Measurements from ENCODE around the gene CCNT2.
"Not testable (repeated sequence)": the region's sequence is repeated elsewhere in the genome, so short reads cannot be mapped to it uniquely, and the experiment has no call there.

The CCNT2 gene

DNA sequence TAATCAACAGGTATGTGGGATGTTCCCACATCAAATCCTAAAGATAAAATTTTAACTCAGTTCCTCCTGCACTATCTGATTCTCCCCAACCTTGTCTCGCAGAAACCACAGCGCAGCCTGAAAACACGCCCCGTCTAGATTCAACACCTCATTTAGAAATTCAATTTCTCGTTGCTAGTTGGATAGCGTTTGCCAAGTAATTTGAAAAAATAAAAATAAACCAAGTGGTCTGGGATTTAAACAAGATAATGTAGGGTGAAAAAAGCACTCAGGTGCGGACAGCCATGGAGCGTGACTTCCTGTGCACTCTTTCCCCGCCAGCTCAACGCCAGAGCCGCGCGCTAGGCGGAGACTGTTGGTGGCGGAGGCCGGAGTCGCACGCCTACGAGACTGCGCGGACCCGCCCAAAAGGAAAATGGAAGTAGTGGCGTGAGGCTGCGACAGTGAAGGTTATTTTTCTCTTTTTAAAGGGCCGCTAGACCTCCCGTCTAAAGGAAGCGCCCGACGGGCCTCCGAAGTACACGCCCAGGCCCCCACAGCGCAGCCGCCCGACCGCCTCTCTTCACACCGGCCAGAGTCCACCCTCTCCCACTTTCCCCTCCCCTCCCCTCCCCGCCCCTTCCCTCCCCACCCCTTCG, 615 bp upstream of the CCNT2 start:
- in situ Hi-C loops (cut with MboI; ENCODE audit: low sequenced_read_pairs) = no loop called here

DNA sequence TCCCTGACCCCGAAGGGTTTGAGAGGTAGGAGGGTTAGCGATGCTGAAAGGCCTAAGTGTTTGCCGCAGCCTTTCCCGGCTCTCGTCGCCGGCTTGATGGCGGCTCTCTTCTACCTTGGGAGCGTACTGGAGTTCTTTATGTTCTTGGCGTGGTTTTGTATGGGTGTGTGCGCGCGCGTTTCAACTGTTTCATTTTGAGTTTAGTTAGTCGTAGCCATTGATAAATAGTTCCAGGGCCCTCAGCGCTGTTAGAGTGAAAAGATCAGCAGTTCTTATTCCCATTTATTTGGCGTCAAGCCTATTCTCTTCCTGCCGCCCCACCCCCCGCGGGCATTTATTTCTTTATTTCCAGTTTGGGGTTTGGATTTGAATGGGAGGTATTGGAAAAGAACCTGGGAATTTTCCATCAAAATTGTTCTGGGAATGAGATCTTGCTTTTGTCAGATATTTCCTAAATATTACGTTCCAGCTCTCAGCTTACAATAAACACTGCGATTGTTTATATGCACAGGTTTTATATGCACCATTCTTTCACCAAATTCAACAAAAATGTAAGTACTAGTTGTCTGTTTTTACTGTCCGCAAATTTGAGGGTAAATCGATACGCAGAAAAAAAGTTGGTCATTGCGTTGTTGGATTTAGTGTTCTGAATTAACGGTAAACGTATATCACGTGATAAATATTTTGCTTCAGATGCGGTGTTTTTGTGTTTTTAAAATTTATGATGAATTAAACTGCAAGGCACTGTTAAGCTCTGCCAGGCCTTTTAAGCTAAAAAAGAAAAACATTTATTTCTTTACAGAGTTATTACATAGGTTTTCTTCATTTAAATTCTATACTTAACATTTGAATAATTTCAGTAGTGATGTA, 954 bp downstream of the CCNT2 start:
- in situ Hi-C loops (cut with MboI; ENCODE audit: low sequenced_read_pairs) = no loop called here

DNA sequence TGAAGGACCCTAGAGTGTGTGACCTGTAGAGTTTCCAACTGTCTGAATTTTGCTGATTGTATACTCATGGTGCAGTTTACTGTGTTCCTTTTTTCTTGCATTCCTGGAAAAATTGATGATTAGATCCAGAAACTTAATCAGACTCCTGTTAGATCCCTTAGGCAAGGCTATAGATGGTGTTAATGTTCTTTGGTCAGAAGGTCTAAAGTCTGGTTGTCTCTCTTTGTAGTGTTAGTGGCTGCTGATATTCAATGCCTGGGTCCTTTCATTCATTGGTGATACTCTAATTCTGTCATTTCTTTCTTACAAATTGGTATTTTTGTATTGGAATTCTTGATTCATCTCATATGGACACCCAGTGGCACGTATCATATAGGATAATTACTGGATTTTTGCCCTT, 6.3 kb downstream of the CCNT2 start:
- in situ Hi-C loops (cut with MboI; ENCODE audit: low sequenced_read_pairs) = no loop called here

DNA sequence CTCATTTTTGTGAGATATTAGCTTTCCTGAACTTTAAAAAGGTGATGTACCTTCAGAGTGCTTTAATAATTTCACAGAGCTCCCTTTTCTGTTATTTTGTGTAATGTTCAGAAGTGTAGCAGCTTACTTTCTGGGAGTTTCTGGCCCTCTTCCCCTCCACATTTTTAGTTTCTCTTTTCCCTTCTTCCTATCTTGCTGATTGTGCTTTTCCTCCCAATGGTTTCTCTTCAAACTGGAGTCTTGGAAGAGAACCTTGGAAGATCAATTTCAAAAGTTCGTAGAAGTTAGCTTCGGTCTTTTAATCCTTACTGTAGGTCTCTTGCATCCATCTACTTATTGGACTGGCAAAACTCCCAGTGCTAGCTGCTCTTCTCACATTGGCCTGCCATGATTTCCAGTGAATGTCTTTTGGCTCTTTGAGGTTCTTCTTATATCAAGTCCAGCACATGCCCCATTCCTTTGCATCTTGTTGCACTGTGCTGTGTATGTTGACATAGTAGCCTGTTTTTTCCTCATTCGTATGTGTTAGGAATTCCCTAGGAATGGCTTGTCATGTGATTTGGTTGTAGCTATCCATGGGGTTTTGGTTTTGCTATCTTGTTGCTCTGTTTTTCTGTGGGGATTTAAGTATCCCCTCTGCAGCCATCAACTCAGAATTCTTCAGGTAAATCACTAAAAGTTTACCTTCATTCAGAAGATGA, 7.8 kb downstream of the CCNT2 start:
- in situ Hi-C loops (cut with MboI; ENCODE audit: low sequenced_read_pairs) = no loop called here

DNA sequence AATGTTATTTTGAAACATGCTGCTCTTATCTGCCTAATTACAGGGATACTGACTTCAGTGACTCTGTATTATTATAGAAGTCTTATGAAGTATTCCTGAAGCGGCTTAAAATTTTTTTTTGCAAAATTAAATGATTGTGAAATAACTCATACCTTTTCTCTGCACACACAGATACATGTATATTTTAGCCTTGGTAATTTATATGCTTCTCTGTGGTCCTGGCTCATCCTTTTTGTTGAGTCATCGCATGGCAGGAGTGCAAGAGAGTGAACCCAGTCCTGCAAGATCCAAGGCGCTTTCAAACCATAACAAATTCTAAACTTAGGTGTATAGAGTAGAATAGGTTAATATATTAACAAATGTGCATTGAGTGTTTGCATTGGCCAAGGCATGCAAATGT, 8.6 kb downstream of the CCNT2 start:
- in situ Hi-C loops (cut with MboI; ENCODE audit: low sequenced_read_pairs) = no loop called here

DNA sequence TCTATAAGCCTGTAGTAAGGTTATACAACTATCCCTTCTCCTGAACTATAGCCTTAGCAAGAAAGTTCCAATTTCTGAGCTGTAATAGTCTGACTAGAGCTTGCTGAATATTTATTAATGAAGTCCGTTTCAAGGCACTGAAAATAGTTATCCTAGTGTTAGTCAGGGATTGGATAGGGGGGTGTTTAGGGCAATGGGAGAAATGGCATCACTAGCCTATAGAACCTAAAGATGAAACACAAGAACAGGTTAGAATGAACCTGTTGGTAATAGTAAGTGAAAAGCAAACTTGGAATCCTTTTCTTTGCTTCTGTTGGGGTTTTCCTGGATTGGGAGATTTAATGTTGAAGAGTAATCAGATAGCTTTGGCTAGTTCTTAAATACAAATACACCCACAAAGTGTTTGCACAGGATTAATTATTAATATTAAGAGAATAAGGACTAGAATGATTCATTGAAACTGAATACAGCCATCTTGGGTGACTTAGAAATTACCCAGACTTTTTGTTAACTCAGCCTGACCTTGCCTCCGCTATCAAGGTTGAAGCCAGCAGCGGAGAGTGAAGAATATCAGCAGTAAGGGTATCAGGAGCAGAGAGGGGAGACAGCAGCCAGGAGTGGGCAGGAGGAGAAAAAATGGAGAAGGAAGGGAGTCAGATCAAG, 14.4 kb downstream of the CCNT2 start:
- in situ Hi-C loops (cut with MboI; ENCODE audit: low sequenced_read_pairs) = no loop called here

DNA sequence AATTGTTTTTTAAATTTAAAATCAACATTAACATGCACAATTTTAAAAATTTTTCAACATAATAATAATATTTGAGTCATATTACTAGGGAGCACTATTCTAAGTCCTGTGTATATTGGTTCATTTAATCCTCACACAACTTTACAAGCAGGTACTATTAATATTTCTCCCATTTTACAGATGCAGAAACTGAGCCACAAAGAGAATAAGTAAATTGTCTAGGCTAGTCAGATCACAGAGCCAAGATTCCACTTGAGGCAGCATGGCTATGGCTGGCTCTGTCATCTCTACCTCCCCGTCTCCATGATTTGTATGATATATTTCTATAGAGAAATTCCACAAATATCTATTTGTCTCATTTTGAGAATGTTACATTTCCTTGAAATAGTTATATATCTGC, 15.1 kb downstream of the CCNT2 start:
- in situ Hi-C loops (cut with MboI; ENCODE audit: low sequenced_read_pairs) = no loop called here

DNA sequence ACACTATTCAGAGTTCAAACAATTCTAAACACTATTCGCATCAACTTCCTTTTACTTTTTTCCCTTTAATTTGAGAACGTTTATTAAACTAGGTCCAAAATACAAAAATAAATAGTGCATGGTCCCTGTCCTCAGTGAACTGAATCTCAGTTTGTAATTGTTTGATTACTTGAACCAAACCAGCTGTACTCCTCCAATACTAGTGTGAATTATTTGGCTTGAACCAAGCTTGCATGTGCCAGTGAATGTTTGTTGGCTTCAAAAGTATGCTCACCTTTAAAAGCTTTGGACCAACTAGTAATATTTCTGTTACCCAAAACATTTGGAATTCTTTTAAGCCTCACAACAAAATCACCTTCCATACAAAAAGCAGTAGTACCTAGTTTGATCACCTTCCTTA, 15.5 kb downstream of the CCNT2 start:
- in situ Hi-C loops (cut with MboI; ENCODE audit: low sequenced_read_pairs) = no loop called here

DNA sequence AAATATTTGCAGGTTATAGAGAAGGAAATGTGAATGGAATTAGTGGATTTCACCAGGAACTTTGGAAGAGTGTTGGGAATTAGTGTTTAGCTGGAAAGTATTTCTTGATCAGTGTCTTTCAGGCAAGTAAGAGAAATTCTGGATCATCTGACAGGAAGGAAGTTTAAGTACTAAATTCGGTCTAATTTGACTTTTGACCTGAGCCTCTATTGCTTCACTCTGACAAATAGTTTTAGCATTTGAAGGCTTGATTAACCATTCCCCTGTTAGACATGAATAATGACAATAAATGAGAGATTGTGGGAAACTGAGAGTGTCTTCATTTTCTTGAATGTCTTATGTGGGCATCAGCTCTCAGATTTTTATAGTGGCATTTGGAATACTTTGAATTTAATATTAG, 16.0 kb downstream of the CCNT2 start:
- in situ Hi-C loops (cut with MboI; ENCODE audit: low sequenced_read_pairs) = no loop called here

DNA sequence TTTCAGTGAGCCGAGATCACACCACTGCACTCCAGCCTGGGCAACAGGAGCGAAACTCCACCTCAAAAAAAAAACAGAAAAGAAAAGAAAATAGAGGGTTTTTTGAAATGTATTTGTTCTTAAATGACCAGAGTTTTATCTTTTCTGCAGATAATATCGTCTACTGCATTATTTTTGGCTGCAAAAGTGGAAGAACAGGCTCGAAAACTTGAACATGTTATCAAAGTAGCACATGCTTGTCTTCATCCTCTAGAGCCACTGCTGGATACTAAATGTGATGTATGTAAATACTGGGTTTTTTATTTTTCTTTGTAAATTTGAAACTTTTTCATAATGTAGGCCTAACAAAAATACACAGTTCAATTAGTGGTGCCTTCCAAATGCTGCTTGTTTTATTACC, 18.1 kb downstream of the CCNT2 start:
- in situ Hi-C loops (cut with MboI; ENCODE audit: low sequenced_read_pairs) = no loop called here

DNA sequence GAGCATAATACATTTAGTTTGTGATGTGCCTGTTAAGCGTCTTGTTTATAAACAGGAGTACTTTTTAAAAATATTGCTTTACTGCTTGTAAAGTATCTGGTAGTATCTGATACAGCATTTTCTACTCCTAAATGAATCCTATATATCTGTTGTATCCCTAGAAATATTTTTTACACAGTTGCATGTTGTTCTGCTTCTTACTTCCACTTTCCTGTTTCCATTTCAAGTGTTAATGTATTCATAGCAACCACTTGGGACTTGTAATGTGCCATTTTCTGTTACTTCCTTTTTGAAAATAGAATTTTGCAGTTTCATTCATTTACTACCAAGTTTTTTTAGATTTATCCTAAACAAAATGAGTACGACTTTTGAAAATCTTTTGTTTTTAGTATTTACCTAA, 24.9 kb downstream of the CCNT2 start:
- in situ Hi-C loops (cut with MboI; ENCODE audit: low sequenced_read_pairs) = no loop called here

DNA sequence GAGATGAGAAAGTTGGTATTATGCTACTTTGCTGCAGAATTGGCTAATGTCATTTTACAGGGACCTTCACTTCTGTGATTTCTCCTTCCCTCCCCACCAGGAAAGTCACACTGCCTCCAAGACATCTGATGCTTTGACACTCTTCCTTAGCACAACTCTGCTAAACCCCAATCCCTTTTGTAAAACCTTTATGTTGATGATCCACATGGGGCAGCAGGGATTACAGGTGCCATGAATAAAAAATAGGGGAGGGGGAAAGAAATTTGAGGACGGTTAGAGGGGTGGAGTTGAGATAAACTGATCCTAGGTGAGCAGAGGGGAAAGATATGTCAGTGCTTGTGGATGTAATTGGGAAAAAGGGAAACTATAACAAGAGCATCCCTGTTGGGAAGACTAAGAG, 26.4 kb downstream of the CCNT2 start:
- in situ Hi-C loops (cut with MboI; ENCODE audit: low sequenced_read_pairs) = no loop called here

DNA sequence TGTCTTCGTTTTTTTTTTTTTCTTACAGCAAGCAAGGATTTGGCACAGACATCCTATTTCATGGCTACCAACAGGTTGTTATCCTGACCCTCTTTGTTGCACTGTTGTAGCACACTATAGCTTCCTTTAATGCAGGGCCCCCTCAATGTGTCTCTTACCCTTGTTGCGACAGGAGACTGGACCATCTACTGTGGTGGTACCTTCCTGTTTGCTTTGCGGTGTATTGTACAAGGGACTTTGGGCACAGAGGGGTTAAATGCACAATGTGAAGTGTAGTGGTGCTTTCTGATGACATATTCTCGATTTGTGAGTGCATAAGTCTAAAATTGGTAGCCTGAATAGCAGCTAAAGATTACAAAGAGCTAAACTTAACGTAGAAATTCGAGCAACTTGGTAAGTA, 27.5 kb downstream of the CCNT2 start:
- in situ Hi-C loops (cut with MboI; ENCODE audit: low sequenced_read_pairs) = no loop called here

DNA sequence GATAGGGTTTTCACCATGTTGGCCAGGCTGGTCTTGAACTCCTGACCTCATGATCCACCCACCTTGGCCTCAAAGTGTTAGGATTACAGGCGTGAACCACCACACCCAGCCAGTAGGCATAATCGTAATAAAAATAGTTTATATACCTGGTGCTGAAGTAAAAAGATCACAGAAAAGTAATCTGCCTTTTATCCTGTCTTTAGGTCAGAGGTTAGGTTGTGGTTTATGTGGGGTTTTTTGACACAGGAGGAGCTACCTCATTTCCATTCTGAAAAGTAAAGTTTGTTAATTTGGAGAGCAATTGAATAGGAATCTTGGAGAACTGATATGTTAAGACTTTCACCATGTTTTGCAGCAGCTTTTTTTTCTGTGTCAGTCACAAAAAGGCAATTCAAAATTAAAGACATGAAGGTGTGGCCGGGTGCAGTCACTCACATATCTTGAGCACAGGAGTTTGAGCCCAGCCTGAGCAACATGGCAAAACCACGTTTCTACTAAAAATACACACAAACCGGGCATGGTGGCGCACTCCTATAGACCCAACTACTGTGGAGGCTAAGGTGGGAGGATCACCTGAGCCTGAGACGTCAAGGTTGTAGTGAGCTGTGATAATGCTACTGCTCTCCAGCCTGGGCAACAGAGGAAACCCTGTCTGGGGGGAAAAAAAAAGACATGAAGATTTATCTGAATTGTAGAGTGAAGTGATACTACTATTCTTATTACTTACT, 31.5 kb downstream of the CCNT2 start:
- in situ Hi-C loops (cut with MboI; ENCODE audit: low sequenced_read_pairs) = no loop called here

DNA sequence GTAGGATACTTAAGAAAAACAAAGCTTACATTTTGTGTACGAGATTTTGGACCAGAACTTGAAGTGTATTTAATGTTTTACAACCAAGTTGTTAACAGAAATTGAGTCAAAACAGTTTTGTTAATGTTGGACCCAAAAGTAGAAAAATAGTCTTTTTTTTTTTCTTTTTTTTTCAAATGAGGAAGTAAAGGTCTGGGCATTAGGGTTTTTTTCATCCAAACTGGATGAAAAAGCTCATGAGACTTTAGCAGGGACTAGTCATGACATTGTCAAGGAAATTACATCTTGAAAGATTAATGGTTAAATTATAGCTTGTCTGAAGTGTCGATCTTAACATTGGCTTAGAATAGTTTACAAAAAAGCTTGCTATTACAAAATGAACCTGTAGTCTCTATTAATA, 32.3 kb downstream of the CCNT2 start:
- in situ Hi-C loops (cut with MboI; ENCODE audit: low sequenced_read_pairs) = no loop called here

DNA sequence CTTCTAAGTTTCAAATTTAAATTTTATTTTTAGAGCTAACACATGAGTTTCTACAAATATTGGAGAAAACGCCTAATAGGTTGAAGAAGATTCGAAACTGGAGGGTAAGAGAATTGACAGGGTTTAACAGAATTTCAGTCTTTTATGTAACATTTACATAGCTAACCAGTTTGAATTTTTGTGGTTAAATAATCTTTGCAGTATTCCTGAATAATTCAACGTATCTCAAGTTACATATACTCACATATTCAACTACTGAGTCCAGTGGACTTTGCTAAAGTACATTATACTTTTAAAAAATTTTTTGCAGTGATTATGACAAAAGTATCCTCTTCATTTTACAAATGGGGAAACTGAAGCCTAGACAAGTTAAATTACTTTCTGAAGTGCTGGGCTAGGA, 34.0 kb downstream of the CCNT2 start:
- in situ Hi-C loops (cut with MboI; ENCODE audit: low sequenced_read_pairs) = no loop called here

DNA sequence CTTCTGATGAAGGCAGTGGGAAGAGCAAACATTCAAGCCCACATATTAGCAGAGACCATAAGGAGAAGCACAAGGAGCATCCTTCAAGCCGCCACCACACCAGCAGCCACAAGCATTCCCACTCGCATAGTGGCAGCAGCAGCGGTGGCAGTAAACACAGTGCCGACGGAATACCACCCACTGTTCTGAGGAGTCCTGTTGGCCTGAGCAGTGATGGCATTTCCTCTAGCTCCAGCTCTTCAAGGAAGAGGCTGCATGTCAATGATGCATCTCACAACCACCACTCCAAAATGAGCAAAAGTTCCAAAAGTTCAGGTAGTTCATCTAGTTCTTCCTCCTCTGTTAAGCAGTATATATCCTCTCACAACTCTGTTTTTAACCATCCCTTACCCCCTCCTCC, 35.4 kb downstream of the CCNT2 start:
- in situ Hi-C loops (cut with MboI; ENCODE audit: low sequenced_read_pairs) = no loop called here

DNA sequence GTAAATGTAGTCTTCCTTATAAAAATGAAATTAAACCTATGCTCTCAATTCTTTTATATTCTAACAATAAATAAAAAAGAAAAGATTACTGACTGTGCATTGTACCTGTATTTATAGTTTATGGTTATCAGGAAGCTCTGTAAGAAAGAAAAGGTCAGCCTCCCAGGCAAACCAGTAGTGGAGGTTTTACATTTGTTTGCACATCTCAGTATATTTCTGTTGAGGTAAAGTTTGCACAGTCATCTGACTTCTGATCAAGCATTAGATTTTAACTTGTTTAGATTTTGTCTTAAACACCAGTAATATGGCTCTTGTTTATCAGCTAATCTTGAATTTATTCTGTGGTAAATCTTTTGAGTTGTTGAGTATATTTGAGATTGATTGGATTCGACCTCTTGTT, 37.1 kb downstream of the CCNT2 start:
- in situ Hi-C loops (cut with MboI; ENCODE audit: low sequenced_read_pairs) = no loop called here

DNA sequence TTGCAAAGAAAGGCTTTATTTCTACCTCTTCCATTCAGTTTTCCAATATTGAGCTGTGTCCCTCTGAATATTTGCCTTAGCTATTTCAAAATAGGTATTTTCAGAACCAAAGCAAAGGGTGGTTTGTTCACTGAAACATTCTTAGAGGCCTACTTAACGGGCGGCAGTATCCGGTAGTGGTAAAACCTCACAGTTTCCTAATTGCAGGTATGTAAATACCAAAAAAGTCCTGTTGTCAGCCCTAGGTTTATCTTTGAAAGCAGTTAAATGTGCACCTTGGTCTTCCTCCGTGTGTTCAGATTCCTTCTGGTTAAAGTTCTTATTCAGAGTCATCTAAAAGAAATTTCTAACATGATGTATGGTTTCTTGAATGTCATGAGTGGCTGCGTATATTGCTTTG, 38.9 kb downstream of the CCNT2 start:
- in situ Hi-C loops (cut with MboI; ENCODE audit: low sequenced_read_pairs) = no loop called here

DNA sequence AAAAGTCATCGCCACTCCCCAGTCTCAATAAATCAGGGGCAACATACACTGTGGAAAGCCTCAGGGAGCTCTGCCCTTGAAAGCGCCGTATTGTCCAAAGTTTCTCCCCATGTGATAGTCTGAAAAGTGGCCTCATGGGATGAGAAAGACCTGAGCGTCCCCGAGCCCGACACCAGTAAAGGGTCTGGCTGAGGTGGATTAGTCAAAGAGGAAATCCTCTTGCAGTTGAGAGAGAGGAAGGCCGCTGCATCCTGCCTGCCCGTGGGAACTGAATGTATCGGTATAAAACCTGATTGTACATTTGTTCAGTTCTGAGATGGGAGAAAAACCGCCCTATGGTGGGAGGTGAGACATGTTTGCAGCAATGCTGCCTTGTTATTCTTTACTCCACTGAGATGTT, 48.5 kb downstream of the CCNT2 start:
- in situ Hi-C loops (cut with MboI; ENCODE audit: low sequenced_read_pairs) = not testable (repeated sequence)
